Gastrocnemius medialis (tissue), 4 donors: ENCODE data around the gene COL23A1.

Experiments used
- POLR2A ChIP-seq, 2 donors: fragments of 450-650 bp; IDR thresholded peaks; one replicate each; pipeline ENCODE4 v1.6.1; 2017; ENCODE audit warnings: antibody characterized with exemption in 2 of 2, mild to moderate bottlenecking in 2 of 2, moderate library complexity in 2 of 2
- TF ChIP-seq, protein P1 (sequence below), 5 experiments: fragments of 450-650 bp in 3 of 5; fragments of 200-600 bp in 2 of 5; sonication (generic) in 2 of 5; IDR thresholded peaks in 4 of 5; conservative IDR thresholded peaks in 1 of 5; 1 replicate in 4 of 5; 2 replicates in 1 of 5; pipeline ENCODE4 v1.5.1; 2016 to 2019; ENCODE audit warnings: antibody characterized with exemption in 5 of 5, mild to moderate bottlenecking in 3 of 5, moderate library complexity in 3 of 5

DNA sequence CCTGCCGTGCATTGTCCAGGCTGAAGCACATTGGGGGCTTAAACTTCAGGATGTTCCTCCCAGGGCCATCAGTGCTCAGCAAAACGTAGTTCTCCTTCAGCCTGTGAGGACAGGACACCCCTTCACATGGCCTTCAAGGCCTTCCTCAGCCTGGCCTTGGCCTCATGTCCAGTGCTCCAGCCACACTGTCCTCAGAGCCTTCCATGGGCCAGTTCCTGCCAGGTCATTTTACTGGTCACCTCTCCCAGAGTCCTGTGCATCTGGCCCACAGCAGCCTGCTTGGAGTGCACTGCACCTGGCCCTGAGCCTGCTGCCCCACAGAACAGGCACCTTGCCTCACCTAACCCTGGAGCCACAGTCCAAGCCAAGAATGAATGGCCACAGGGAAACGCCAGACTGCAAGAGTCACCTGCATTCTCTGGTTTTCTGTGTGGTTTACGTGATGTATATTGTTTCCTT, 377.2 kb downstream of the COL23A1 start:
- TF ChIP-seq, protein P1, sequence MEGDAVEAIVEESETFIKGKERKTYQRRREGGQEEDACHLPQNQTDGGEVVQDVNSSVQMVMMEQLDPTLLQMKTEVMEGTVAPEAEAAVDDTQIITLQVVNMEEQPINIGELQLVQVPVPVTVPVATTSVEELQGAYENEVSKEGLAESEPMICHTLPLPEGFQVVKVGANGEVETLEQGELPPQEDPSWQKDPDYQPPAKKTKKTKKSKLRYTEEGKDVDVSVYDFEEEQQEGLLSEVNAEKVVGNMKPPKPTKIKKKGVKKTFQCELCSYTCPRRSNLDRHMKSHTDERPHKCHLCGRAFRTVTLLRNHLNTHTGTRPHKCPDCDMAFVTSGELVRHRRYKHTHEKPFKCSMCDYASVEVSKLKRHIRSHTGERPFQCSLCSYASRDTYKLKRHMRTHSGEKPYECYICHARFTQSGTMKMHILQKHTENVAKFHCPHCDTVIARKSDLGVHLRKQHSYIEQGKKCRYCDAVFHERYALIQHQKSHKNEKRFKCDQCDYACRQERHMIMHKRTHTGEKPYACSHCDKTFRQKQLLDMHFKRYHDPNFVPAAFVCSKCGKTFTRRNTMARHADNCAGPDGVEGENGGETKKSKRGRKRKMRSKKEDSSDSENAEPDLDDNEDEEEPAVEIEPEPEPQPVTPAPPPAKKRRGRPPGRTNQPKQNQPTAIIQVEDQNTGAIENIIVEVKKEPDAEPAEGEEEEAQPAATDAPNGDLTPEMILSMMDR (IDR thresholded peaks at IDR 0.05 in 4 of 5, conservative IDR thresholded peaks at IDR 0.05 in 1 of 5), result no peak
- TF ChIP-seq POLR2A (IDR thresholded peaks at IDR 0.05), result no peak
